Activated CD4-positive, alpha-beta T cell treated with anti-CD3 and anti-CD28 coated beads, Interleukin-10, Interleukin-2, amounts not matched to agents 100 ng/mL and 50 ng/mL, durations not matched to agents 16 hours and 8 hours (primary cell): ENCODE measurements around the gene F13B.
"Not testable (repeated sequence)": the region's sequence is repeated elsewhere in the genome, so short reads cannot be mapped to it uniquely, and the experiment has no call there.

Experiments used
- DNase-seq: peaks from one replicate; pipeline ENCODE4 v3.0.0-alpha.2; 2020

The F13B gene, protein sequence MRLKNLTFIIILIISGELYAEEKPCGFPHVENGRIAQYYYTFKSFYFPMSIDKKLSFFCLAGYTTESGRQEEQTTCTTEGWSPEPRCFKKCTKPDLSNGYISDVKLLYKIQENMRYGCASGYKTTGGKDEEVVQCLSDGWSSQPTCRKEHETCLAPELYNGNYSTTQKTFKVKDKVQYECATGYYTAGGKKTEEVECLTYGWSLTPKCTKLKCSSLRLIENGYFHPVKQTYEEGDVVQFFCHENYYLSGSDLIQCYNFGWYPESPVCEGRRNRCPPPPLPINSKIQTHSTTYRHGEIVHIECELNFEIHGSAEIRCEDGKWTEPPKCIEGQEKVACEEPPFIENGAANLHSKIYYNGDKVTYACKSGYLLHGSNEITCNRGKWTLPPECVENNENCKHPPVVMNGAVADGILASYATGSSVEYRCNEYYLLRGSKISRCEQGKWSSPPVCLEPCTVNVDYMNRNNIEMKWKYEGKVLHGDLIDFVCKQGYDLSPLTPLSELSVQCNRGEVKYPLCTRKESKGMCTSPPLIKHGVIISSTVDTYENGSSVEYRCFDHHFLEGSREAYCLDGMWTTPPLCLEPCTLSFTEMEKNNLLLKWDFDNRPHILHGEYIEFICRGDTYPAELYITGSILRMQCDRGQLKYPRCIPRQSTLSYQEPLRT

DNA sequence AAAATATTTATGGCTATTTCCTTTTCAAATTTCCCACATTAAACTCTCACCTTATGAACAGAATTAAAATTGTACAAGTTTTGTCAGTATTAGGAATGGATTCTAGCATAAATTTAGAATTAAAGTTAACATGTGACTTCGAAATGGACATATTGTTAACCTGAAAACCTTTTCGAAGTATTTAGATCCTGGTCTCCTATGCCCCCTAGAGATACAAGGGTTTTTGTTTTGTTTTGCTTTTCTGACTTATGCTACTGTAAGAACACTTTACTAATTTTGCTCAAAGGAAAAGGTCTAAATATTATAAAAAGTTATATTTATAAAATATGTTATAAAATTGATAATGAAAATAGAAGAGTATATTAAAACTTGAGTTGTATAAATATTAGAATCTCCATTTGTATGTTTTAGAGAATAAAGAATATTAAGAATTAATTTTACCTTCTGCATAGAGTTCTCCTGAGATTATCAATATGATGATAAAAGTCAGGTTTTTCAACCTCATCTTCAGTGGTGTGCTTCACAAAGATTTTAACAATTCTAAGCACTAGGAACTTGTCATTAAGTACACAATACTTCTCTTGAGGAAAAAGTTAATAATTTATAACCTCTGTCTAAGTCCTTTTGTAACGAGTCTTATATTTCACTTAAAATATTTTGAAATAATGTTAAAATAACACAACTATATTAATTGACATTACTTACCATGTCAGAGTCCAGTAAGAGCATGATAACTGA, at the start of gene F13B:
Gene F13B (minus strand): TSS at position 542 of the 738 bp plus-strand sequence. CDS start 37 bp downstream, at position 505.
- no peak for DNase-seq

DNA sequence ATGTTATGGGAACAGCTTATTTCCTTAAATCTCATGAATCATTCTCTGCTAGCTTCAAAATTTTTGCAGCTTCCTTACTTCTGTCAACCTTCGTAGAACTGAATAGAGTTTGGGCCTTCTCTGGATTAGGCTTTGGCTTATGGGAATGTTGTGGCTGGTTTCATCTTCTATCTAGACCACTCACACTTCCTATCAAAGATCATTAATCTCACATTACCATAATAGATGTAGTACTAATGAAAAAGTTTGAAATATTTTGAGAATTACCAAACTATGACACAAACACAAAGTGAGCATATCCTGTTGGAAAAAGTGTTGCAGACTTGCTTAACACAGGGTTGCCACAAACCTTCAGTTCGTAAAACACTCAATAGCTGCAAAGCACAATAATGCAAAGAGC, 49.1 kb upstream of the F13B start:
- DNase-seq = no peak

DNA sequence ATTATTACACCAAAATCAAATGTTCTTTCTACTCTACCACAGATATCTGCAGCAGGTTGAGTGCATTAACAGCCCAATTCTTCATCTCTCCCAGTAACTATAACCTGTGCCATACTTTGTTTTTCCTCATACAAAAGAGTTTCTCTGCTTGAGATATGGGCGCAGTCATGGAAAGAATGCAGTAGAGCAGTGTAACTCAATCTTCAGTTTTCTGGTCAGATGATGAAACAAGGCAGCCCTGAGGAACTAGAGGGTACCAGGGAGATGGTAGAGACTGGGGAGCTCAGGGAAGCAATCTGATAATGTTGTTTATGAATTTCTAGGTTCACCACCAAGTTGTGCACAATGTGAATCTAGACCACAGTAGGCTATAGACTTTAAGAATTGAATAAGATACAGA, 39.8 kb upstream of the F13B start:
- DNase-seq = no peak

DNA sequence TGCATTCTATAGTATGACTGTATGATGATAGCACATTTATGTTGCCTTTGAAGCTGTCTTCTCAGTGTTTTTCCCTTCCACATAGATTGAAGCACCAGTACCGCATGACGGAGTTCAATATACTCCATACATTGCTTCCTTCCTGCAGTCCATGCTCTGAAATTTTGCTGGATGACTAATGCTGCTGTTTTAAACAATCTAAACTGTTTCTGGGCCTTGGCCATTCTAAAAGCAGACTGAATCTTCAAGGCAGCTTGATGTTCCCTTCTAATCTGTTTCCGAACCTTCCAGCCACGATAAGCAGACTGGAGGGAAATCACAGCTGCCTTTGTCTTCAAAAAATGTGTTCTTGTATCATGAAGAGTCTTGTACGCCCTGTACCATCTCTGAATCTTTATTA, 36.2 kb upstream of the F13B start:
- DNase-seq = no peak

DNA sequence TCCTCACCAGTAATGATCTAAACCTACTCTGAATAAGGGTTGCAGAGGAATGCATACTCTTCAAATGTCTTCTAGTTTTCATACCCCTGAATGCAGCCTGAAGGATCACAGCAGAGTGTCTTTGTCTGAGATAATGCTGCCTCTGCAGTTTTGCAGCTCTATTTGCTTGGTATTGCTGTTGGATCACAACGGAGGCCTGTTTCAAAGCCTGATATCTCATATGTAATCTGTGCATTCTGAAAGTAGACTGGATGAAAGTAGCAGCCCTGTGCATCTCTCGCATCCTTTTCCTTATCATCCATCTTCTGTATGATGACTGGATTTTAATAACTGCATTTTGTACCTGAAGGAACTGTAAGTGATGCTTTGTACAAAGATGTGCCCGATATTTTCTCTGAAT, 34.9 kb upstream of the F13B start:
- DNase-seq = no peak

DNA sequence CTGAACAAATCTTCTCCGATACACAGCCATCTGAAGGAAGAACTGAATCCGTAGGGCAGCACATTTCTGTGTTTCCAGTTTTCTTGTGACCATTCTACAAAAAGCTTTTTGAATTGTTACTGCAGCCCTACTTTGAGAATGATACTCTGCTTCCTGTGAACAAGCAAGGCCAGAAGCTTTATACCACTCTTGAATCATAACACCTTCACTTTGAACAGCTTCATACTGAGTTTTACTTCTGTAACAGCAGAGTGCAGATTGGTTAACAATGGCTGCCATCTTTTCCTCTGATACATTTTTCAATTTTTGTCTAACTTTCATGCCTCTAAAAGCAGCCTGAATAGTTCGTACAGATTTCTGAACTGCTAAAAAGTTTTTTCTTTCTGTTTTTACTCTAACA, 33.6 kb upstream of the F13B start:
- no peak for DNase-seq

DNA sequence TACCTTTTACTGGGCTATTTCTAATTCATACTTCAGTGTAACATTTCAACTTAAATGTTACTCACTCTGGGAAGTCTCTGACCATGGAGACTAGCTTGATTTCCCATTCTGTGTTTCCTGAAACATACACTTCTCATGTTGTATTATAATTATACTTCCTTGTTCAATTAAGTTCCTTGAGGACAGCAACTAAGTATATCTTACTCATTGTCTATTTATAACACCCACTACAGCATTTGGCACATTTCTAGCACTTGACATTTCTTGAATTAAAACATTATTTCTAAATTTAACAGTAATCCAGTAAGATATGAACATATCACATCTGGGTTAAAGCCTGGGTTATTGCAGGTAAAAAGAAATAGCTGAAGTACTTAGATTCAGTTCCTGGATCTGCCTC, 32.4 kb upstream of the F13B start:
- DNase-seq = no peak

DNA sequence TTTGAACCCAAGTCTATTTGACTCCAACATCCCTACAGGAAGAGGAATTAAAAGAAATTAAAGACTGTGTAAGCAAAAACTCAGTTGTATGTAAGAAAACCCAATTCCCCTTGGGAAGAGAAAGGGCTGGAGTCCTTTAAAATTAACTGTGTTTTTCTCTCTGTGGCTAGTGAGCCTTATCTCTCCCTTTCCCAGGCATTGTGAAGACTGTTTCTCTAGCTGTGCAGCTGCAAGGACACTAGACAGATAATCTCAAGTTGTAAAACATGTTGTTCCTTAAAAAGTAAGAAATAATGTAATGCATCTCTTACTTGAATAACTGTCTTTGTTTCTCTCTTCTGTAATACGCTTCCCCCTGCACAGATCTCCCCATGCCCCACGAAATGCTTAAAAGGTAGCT, 29.9 kb upstream of the F13B start:
- not testable (repeated sequence) for DNase-seq

DNA sequence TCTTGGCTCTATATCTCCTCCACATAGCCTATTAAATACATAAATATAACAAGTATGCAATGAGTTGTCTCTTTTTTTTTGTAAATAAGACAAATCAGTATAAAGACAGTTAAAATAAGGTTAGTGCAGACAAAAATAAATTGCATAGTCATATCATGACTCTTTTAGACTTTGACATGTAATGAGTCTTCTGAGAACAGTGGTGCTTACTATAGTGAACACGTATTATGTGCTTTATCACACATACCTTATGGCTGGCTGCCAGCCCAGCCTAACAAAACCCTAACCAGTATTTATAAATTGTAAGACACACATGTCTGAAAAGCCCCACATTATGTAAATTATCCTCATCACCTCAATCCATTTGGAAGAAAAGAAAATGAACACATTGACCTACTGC, 29.1 kb upstream of the F13B start:
- no peak for DNase-seq

DNA sequence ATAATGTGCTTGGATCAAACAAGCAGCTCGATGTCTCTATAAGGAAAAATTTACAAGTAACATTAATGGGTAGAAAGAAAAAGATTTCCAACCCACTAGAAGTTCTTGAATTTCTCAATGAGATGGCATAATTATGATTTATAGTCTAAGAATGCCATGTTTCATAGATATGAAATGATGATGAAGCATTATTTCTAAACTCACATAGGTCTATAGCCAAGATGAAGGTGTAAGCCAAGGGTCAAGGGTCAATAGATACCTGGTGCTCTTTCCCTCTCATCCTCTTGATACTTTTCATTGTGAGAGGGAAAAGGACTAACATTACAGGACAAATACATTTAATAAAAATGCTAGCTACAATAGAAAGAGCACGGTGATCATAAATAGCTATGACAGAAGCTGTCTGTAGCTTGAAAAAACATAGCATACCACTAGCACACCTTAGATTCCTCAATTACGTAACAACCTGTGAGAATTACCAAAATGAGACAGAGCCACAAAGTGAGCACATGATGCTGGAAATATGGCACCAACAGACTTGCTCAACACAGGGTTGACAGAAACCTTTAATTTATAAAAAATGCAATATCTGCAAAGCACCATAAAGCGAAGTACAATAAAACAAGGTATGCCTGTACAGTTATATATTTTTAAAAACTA, 26.3 kb upstream of the F13B start:
- peak; percentile 33 for DNase-seq

DNA sequence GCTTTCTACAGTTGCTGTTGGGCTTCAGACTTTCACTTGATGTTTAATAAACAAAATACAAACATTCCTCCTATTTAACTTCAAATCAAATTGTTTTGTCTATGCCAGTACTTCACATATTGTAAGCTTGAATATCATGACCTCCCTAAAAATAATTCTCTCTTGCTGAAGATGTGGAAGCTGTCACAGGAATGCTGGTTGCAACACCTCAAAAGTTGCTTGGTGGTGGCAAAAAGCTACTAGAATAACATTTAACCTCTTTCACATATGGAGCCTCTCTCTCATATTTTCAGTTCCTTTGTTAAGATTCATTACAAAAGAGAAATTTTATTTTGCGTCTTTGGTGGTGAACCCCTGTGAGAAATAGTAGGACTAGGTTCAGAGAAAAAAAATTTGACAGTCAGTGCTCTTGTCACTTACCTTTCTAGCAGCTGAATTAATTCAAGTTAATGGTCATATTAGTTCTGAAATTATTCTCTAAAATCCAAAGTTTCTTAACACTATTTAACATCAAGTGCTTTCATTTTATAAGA, 25.5 kb upstream of the F13B start:
- DNase-seq = no peak

DNA sequence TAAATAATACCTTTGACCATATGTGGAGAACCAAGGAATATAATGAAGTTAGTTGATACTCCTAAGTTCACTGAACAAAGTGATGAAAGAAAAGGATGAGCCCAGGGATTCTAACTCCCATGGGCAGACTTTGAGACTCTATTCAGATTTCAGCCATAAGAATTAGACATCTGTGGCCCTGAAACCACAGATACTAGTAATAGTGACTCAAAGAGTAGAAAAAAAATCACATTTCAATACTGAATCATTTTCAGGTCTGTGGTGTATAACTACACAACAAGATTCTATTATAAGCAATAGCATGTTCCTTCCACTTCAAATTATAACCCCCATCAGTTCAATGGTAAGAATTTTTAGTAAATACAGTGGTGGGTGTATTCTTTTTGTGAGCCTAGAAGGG, 16.4 kb upstream of the F13B start:
- no peak for DNase-seq

DNA sequence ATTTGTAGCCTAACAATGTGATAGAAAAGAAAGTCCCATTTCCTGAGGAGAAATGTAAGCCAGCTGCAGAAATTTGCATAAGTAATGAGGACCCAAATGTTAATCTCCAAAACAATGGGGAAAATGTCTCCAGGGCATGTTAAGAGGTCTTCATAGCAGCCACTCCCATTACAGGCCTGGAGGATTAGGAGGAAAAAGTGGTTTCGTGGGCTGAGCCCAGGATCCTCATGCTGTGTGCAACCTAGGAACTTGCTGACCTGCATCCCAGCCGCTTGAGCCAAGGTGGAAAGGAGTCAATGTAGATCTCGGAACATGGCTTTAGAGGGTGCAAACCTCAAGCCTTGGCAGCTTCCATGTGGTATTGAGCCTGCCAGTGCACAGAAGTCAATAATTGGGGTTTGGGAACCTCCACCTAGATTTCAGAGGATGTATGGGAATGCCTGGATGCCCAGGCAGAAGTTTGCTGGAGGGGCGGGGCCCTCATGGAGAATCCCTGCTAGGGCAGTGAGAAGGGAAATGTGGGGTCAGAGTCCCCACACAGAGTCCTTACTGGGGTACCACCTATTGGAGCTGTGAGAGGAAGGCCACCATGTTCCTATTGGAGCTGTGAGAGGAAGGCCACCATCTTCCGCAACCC, 14.2 kb upstream of the F13B start:
- DNase-seq = no peak

DNA sequence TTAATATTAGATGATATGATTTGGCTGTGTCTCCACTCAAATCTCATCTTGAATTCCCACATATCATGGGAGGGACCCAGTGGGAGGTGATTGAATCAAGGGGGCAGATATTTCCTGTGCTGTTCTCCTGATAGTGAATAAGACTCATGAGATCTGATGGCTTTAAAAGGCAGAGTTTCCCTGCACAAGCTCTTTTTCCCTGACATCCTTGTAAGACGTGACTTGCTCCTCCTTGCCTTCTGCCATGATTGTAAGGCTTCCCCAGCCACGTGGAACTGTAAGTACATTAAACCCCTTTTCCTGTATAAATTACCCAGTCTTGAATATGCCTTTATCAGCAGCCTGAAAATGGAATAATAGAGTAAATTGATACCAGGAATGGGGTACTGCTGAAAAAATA, 13.3 kb upstream of the F13B start:
- no peak for DNase-seq

DNA sequence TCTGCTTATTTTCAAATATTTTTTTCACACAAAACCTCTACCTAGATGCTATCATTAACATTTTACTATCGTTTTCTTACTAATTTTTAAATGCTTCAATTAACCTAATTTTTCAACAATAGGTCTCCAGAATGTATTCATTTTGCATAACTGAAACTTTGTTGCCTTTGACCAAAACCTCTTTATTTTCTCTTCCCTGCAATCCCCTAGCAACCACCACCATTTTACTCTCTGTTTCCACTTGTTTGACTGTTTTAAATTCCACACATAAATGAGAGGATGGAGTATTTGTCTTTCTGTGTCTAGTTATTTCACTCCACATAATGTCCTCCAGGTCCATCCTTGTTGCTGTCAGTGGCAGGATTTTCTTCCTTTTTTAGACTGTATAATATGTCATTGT, 9.5 kb upstream of the F13B start:
- no peak for DNase-seq

DNA sequence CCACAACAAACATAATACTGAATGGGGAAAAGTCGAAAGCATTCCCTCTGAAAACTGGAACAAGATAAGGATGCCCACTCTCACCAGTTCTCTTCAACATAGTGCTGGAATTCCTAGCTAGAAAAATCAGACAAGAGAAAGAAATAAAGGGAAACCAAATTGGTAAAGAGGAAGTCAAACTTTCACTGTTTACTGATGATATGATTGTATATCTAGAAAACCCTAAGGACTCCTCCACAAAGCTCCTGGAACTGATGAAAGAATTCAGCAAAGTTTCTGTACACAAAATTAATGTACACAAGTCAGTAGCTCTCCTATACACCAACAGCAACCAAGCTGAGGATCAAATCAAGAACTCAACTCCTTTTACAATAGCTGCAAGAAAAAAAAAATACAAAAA, 6.9 kb upstream of the F13B start:
- no peak for DNase-seq

DNA sequence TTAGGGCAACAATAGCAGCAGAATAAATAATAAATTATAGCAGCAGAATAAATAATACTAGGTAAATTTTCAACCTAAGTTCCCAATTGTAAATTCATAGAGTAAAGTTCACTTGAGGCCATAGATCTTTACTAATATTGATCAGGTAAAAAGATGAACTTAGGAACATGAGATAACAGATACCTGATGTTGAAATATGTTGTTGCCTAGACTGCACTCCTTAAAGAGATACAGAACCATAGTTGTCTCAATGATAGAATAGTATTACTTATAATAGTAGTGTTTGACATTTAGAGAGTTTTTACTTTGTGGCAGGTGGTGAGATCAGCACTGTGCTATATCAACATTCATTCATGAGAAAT, 378 bp upstream of the F13B start:
- no peak for DNase-seq

DNA sequence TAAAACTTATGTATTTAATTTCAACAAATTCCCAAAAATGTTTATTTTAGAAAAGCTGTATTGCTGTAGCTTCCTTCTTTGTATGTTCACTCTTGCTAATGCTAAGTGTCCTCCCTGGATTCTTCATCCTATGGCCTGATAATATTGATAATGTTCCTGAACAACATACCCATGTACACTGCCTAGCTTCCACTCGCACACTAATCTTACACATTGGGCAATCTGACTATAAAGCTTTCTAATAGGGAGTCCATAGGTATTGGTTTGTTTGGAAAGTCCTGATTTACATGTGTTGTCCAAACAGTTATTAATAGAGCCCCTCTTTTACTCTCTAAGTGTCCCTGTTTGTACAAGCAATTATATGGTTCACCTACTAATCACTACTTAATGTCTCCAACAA, 783 bp downstream of the F13B start:
- no peak for DNase-seq

DNA sequence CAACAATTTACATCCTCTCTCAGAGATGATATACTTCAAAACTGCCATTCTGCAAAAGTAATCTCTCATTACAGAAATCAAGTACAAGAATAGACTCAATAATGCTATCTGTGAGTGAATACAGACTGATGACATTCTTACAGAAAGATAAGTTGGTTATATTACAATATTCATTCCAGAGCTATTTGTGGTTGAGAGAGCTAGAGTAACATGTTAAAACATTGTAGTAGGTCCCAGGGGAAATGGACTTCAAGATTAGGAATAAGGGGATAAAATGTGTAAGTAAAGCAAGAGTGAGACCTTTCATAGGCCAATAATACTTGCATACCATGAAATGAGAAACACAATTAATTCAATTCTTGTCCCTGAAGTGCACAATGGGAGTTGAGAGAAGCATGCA, 1.5 kb downstream of the F13B start:
- DNase-seq = no peak

DNA sequence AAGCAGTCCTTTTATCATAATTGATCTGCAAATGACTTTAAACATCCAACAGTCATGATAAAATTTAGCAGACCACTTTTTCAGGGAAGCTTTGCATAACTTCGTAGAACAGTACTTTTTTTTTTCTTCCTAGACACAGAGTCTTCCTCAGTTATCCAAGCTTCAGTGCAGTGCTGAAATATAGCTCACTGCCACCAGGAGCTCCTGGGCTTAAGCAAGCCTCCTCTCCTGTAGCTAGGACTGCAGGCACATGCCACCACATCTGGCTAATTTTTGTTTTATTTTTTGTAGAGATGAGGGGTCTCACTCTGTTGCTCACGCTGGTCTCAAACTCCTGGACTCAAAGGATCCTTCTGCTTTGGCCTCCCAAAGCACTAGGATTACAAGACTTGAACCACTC, 3.8 kb downstream of the F13B start:
- no peak for DNase-seq

DNA sequence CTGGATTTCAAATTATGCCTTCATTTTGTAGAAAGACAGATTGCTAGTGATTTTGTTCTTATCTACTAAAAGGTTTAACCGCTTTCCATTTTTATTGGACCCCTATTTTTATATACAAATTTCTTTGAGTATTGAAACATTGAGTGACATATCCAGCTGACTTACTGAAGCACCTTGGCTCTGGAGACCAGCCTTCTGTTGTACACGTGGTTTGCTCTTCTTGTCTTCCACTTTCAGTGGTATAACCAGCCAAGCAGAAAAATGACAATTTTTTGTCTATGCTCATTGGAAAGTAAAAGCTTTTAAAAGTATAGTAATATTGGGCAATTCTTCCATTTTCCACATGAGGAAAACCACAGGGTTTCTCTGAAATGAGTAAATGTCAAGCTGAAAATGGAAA, 4.4 kb downstream of the F13B start:
- DNase-seq = no peak

DNA sequence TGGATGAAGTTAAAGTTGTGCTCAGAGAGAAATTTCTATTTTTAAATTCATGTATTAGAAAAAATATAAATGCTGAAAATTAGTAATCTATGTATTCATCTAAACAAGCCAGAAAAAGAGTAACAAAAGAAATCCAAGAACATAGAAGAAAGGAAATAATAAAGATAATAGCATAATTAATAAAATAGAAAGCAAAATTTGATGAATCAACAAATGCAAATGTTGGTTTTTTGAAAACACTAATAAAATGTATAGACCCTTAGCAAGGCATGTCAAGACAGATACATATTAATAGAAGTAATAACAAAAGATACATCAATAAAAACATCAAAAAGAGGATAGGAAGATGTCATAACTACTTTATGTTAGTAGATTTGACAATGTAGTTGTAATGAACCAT, 18.0 kb downstream of the F13B start:
- DNase-seq = no peak
